NCI-H146 treated with DMSO at 0.1 percent for 48 hours (cell line): Measurements from ENCODE around the gene CMPK2.

ENCODE experiments used
- DNase-seq: peaks from one replicate; lab custom pipeline; 2025; ENCODE audit not compliant: unreplicated experiment; lab: John Stamatoyannopoulos, UW

The CMPK2 gene

GRCh38 chr2:6812857-6813530 is 52.7 kb downstream of the CMPK2 start:
- DNase-seq = peak; percentile 2

- no peak for DNase-seq
Observed at GRCh38 chr2:6810961-6811360, 54.7 kb downstream of the CMPK2 start.

- no peak for DNase-seq
Observed at GRCh38 chr2:6808426-6808825, 57.3 kb downstream of the CMPK2 start.

GRCh38 chr2:6806604-6807003 is 59.1 kb downstream of the CMPK2 start:
- no peak for DNase-seq

GRCh38 chr2:6800553-6800952 is 65.2 kb downstream of the CMPK2 start:
- DNase-seq = no peak
